SK-N-SH (cell line): ENCODE measurements around the gene IRF2. TPM values are rescaled to one million over a fixed set of nuclear protein-coding genes. Genes with fewer than 3 reads are reported as not detected.
A peak's percentile ranks its signal among the peaks of the same experiment; 100 is the strongest.

Source experiments
- CTCF ChIA-PET: fragments of 300-600, 350-600 bp; formaldehyde crosslinking; extraction: SDS; loops from one replicate; lab custom pipeline; 2021; lab: Yijun Ruan, JAX
- POLR2A ChIA-PET: fragments of 350-600 bp; sonication (Branson Sonifier 250); formaldehyde crosslinking; extraction: SDS; loops from one replicate; lab custom pipeline; 2020; ENCODE audit warnings: antibody characterized with exemption, inconsistent platforms; lab: Yijun Ruan, JAX
- DNase-seq: peaks from one replicate; pipeline ENCODE4 v3.0.0; 2012
- H2AFZ ChIP-seq: fragments of 200-600 bp; sonication (generic); 2 replicates; pipeline ENCODE4 v1.8.1; 2016; ENCODE audit warnings: antibody characterized with exemption, mild to moderate bottlenecking, low read depth
- H3F3A ChIP-seq: fragments of 200-600 bp; sonication (generic); replicated peaks from 2 replicates; pipeline ENCODE3; 2016; ENCODE audit warnings: antibody characterized with exemption, mild to moderate bottlenecking; ENCODE audit not compliant: insufficient read depth
- H3K27ac ChIP-seq, 2 experiments: fragments of 200-500 bp in 1 of 2; fragments of 200-600 bp in 1 of 2; sonication (Bioruptor generic) in 1 of 2; sonication (generic), shearing (Covaris generic) in 1 of 2; 2 replicates each; pipeline versions ENCODE4 v1.5.1 to v1.6.1; 2014 to 2016; ENCODE audit warnings: low read depth in 2 of 2, inconsistent platforms in 1 of 2, low read length in 1 of 2, mild to moderate bottlenecking in 1 of 2, mixed read lengths in 1 of 2
- H3K27me3 ChIP-seq: fragments of 200-600 bp; sonication (generic), shearing (Covaris generic); 2 replicates; pipeline ENCODE4 v1.6.1; 2016; ENCODE audit warnings: mixed run types; ENCODE audit not compliant: insufficient read depth
- H3K36me3 ChIP-seq, 2 experiments: fragments of 200-500 bp in 1 of 2; fragments of 200-600 bp in 1 of 2; sonication (Bioruptor generic) in 1 of 2; sonication (generic) in 1 of 2; replicated peaks in 1 of 2; 2 replicates each; pipeline versions ENCODE3 to v1.5.1; 2014 to 2016; ENCODE audit warnings: low read length in 1 of 2, mild to moderate bottlenecking in 1 of 2; ENCODE audit not compliant: insufficient read depth in 2 of 2, control insufficient read depth in 1 of 2
- H3K4me1 ChIP-seq, 2 experiments: fragments of 200-500 bp in 1 of 2; fragments of 200-600 bp in 1 of 2; sonication (Bioruptor generic) in 1 of 2; sonication (generic), shearing (Covaris generic) in 1 of 2; 2 replicates each; pipeline versions ENCODE4 v1.5.1 to v1.6.1; 2014 to 2016; ENCODE audit warnings: low read depth in 1 of 2, low read length in 1 of 2, mixed run types in 1 of 2; ENCODE audit not compliant: insufficient read depth in 2 of 2, control insufficient read depth in 1 of 2
- H3K4me2 ChIP-seq: fragments of 200-600 bp; sonication (generic), shearing (Covaris generic); 2 replicates; pipeline ENCODE4 v1.6.1; 2017; ENCODE audit warnings: mixed run types
- H3K4me3 ChIP-seq, 2 experiments: fragments of 200-500 bp in 1 of 2; fragments of 200-600 bp in 1 of 2; sonication (Bioruptor generic) in 1 of 2; sonication (generic), shearing (Covaris generic) in 1 of 2; 2 replicates each; pipeline versions ENCODE4 v1.5.1 to v1.8.1; 2014 to 2016; ENCODE audit warnings: low read depth in 2 of 2, inconsistent platforms in 1 of 2, low read length in 1 of 2, mild to moderate bottlenecking in 1 of 2, mixed read lengths in 1 of 2, moderate library complexity in 1 of 2
- H3K79me2 ChIP-seq: fragments of 200-600 bp; sonication (generic); 2 replicates; pipeline ENCODE4 v1.8.1; 2017; ENCODE audit warnings: mild to moderate bottlenecking; ENCODE audit not compliant: insufficient read depth
- H3K9ac ChIP-seq: fragments of 200-600 bp; sonication (generic); 2 replicates; pipeline ENCODE4 v1.6.1; 2017; ENCODE audit warnings: mixed run types
- H3K9me2 ChIP-seq: fragments of 200-600 bp; sonication (generic); 2 replicates; pipeline ENCODE4 v1.6.1; 2017; ENCODE audit warnings: mixed run types
- H3K9me3 ChIP-seq: fragments of 200-600 bp; sonication (generic); 2 replicates; pipeline ENCODE4 v1.6.1; 2017; ENCODE audit warnings: mixed run types, mild to moderate bottlenecking, moderate library complexity
- H4K20me1 ChIP-seq: fragments of 200-600 bp; sonication (generic); 2 replicates; pipeline ENCODE4 v1.6.1; 2017; ENCODE audit warnings: mild to moderate bottlenecking, mixed run types; ENCODE audit not compliant: insufficient read depth
- EZH2phosphoT487 ChIP-seq: fragments of 200-600 bp; sonication (generic); IDR thresholded peaks from 2 replicates; pipeline ENCODE4 v1.6.1; 2017; ENCODE audit warnings: low read depth, mixed run types, mild to moderate bottlenecking, antibody characterized with exemption, moderate library complexity, borderline replicate concordance
- GABPA ChIP-seq: IDR thresholded peaks from 2 replicates; pipeline ENCODE4 v1.4.0; 2012; ENCODE audit warnings: low read depth, mild to moderate bottlenecking
- JUND ChIP-seq: IDR thresholded peaks from 2 replicates; pipeline ENCODE4 v1.4.0; 2012
- MEF2A ChIP-seq: IDR thresholded peaks from 2 replicates; pipeline ENCODE4 v1.4.0; 2012; ENCODE audit warnings: low read depth, borderline replicate concordance
- NFIC ChIP-seq: IDR thresholded peaks from 2 replicates; pipeline ENCODE4 v1.4.0; 2012; ENCODE audit warnings: borderline replicate concordance
- POLR2AphosphoS5 ChIP-seq: IDR thresholded peaks from 2 replicates; pipeline ENCODE4 v1.6.1; 2012; ENCODE audit warnings: low read depth, low read length
- RFX5 ChIP-seq: IDR thresholded peaks from 2 replicates; pipeline ENCODE4 v1.6.1; 2012; ENCODE audit warnings: mild to moderate bottlenecking, improper control_type of control experiment, low read length
- TCF12 ChIP-seq: IDR thresholded peaks from 2 replicates; pipeline ENCODE4 v1.4.0; 2012
- TEAD4 ChIP-seq: IDR thresholded peaks from 2 replicates; pipeline ENCODE4 v1.4.0; 2012; ENCODE audit warnings: mild to moderate bottlenecking, borderline replicate concordance; ENCODE audit not compliant: insufficient read depth
- YY1 ChIP-seq: IDR thresholded peaks from 2 replicates; pipeline ENCODE4 v1.4.0; 2012; ENCODE audit warnings: low read depth, mild to moderate bottlenecking
- WGBS: methylation state at CpG from one replicate; pipeline ENCODE4 v1.1.6; 2017; ENCODE audit warnings: low lambda C conversion rate; 5-methylcytosine and 5-hydroxymethylcytosine counted together
- polyA plus RNA-seq, 3 experiments: library from polyadenylated mRNA; depleted of rRNA; stranded (reverse); fragments of >200 nt; gene quantifications; 2 replicates each; pipeline ENCODE4 v1.2.3, GENCODE V29; 2012
- TF ChIP-seq, protein P1 (sequence below): fragments of 200-600 bp; sonication (generic); IDR thresholded peaks from 2 replicates; pipeline ENCODE4 v1.6.1; 2017; ENCODE audit warnings: antibody characterized with exemption, mild to moderate bottlenecking, moderate library complexity
- TF ChIP-seq, protein P2 (sequence below): IDR thresholded peaks from 2 replicates; pipeline ENCODE4 v1.4.0; 2012; ENCODE audit warnings: low read depth

The IRF2 gene
- polyA plus RNA-seq, 1 of the 3 experiments (the other 2 are of a cell fraction): 23.3 TPM

DNA sequence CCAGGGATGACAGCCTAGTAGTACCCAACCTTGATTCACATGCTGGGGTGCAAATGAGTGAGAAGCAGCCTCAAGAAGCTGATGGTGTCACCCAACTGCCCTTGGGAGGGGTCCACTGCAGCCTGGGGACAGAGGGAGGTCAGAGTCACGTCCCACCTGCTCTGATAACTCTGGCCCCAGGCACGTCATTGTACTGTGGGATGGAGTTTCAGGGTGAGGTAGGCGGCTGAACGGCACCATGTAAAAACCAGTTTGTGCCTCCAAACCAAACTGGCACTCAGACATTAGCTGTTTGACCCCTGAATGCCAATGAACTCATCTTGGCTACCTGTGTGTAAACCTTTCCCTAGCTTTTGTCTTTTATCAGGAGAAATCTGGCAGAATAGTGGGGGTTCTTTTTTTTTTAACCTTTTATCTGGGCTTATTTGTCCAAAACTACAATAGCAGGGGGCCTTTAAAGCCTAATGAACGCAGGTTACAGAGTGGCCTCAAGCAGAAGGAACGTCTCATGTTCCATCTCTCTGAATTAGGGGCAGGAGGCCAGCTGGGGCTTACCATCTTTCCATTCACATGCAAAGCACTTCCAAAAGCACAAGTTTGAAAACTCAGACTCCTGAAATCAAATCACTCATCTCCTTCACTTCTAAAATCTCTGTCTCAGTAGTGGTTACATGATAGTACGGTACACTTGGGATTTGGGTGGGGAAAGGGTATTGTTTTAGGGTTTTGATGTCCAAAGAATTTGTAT lies 89.4 kb downstream of the IRF2 start:
- 95% methylated on average over 7 of the region's 7 CpGs for WGBS
- Histone ChIP-seq H3K9ac (peak overlapping the region; percentile 57; the same call in 1 of the 2 replicates), H3K9me2 (no peaks in the 10 kb centered on the region), H3F3A (peaks cover 19% of the 10 kb centered on the region), H3K4me1 (peaks cover 12 to 30% of the 10 kb centered on the region in 2 experiments), H3K9me3 (no peaks in the 10 kb centered on the region), H4K20me1 (no peaks in the 10 kb centered on the region), H3K4me2 (peak overlapping the region; percentile 79), H2AFZ (no peak overlapping the region), H3K27ac (peak overlapping the region; percentile 77 to 90), H3K79me2 (no peaks in the 10 kb centered on the region), H3K36me3 (peaks cover 21 to 28% of the 10 kb centered on the region in 2 experiments), H3K4me3 (peak overlapping the region in 1 of 2 experiments; percentile 56; a peak in 1 of 4 replicates), H3K27me3 (no peaks in the 10 kb centered on the region)
- ChIA-PET POLR2A (no interaction called here), CTCF (no interaction called here)
- no peak for TF ChIP-seq GABPA
- TF ChIP-seq, protein P1, sequence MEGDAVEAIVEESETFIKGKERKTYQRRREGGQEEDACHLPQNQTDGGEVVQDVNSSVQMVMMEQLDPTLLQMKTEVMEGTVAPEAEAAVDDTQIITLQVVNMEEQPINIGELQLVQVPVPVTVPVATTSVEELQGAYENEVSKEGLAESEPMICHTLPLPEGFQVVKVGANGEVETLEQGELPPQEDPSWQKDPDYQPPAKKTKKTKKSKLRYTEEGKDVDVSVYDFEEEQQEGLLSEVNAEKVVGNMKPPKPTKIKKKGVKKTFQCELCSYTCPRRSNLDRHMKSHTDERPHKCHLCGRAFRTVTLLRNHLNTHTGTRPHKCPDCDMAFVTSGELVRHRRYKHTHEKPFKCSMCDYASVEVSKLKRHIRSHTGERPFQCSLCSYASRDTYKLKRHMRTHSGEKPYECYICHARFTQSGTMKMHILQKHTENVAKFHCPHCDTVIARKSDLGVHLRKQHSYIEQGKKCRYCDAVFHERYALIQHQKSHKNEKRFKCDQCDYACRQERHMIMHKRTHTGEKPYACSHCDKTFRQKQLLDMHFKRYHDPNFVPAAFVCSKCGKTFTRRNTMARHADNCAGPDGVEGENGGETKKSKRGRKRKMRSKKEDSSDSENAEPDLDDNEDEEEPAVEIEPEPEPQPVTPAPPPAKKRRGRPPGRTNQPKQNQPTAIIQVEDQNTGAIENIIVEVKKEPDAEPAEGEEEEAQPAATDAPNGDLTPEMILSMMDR: no peak
- DNase-seq: no peak

DNA sequence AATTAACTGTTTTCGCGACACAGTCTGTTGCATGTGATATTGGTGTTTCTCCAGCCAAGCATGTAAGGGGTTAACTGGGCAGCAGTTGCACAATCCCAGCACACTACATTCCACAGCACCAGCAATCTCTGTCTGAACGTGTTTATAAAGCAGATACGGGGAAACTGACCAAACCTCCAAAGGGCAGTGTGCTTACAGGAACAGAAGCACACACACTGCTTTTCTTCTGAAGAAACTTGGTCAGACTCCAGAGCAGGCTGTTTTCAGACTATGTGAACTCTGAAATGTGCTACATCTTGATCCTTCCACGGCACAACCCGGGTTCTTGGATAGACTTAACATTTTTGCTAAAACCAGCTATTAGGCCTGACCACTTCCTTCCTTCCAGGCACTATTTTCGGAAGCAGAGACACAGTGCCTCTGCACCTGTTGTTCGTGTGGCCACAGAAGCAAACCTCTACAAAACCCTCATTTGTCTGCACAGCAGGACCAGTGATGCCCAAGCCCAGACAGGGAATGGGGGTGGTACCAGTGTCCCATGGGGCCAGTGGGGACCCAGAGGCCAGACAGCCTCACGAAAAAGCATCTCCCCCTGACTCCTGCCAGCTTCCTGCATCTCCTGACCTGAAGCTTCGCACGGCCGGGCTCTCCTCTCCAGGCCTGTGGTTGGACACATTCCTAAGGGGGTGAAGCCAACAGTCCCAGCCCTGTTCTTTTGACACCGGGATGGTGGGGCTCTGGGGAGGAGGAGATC lies 90.1 kb downstream of the IRF2 start:
- peak; percentile 35 for TF ChIP-seq TCF12
- TF ChIP-seq, protein P2, sequence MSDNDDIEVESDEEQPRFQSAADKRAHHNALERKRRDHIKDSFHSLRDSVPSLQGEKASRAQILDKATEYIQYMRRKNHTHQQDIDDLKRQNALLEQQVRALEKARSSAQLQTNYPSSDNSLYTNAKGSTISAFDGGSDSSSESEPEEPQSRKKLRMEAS: peak; percentile 9; the same call in 1 of the 2 replicates
- TF ChIP-seq TEAD4: 0 out of 2 replicates have a peak, but pooled peaks have one; percentile 9
- no peak for TF ChIP-seq EZH2phosphoT487
- no peak for TF ChIP-seq YY1
- TF ChIP-seq RFX5: no peak
- TF ChIP-seq JUND: no peak
- TF ChIP-seq MEF2A: peak; percentile 46; the same call in 1 of the 2 replicates
- no peak; the same call in 1 of the 2 replicates for TF ChIP-seq POLR2AphosphoS5
- TF ChIP-seq NFIC: no peak; the same call in 1 of the 2 replicates
- peak overlapping the region; percentile 77 to 90 for H3K27ac ChIP-seq
- 12% methylated on average over 8 of the region's 13 CpGs for WGBS
- peak overlapping the region; percentile 79 for H3K4me2 ChIP-seq
- no peak overlapping the region; the same call in 1 of the 2 replicates for H2AFZ ChIP-seq
- H3F3A ChIP-seq: peaks cover 19% of the 10 kb centered on the region
- ChIA-PET CTCF (no interaction called here), POLR2A (interaction anchor here (0.9 kb wide), 1 partner anchor 153 kb away, joined by 4 read pairs; no protein-coding TSS in a partner anchor)
- peak overlapping the region; percentile 57 for H3K9ac ChIP-seq
- H3K36me3 ChIP-seq: peaks cover 15 to 23% of the 10 kb centered on the region in 2 experiments
- H3K27me3 ChIP-seq: no peaks in the 10 kb centered on the region
- DNase-seq: no peak
- peak overlapping the region; percentile 44 to 56; a peak in 3 of 4 replicates for H3K4me3 ChIP-seq
- H4K20me1 ChIP-seq: no peaks in the 10 kb centered on the region
- no peaks in the 10 kb centered on the region for H3K9me3 ChIP-seq
- peaks cover 12 to 30% of the 10 kb centered on the region in 2 experiments for H3K4me1 ChIP-seq
- no peaks in the 10 kb centered on the region for H3K79me2 ChIP-seq
- H3K9me2 ChIP-seq: no peaks in the 10 kb centered on the region
